ENCODE results near the gene ARID1B.

Gene ARID1B

DNA sequence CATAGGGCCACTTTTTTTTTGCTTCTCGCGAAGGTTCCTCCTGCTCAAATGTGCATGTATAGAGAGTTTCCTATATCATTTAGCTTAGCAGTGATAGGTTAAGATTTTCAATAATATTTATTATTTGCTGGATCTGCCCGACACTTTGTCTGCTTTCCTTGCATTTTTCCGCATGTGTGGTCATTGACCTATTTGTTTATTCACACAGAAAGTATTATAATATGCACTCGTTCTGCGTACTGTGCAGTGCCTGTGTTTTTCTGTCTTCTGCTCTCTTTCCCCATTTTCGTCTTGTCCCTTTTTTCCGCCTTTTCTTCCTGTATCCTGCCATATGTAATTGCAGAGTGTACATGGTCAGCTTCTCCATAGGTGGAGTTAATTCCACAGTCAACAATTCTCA, 290.3 kb downstream of the ARID1B start:
- peaks cover 16% of the 10 kb centered on the region for H3K79me2 ChIP-seq (ENCODE audit: low read length)

DNA sequence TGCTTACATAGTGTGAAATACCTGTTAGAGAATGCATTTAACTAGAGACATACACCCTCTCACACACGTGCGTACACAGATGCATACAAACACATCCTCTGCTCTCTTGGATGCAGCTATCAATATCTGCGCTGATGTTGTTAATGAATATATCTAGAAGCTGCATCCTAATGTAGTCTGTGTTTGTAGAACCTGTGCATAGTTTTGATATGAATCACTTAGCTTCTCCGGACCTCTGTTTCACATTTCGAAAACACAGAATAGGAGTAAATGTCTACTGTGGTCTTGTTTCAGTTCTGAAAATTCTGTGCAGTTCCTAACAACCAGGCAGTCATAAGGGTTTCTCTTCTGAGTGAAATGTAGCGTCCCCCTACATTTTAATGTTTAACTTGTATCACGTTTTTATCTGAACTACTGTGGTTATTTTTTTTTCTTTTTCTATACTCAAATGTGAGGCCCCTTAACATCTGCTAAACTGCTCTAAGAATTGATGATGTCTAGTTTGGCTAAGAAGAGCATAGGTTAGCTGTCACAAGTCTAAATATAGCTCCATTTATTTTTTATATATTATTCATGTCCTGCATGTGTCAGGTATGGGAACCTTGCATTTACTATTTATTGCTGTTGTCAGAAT, 291.6 kb downstream of the ARID1B start:
- H3K4me3 ChIP-seq (ENCODE audit: low read length) = no peak overlapping the region
- peaks cover 7% of the 10 kb centered on the region for H3K4me1 ChIP-seq (ENCODE audit: low read length)
- H3K79me2 ChIP-seq (ENCODE audit: low read length) = peaks cover 16% of the 10 kb centered on the region
- H3K9me3 ChIP-seq (replicated peaks; ENCODE audit: insufficient read depth, low read length) = no peaks in the 10 kb centered on the region
- H3K9me2 ChIP-seq (replicated peaks; ENCODE audit: insufficient read depth, low read length) = no peaks in the 10 kb centered on the region
- H2AFZ ChIP-seq (ENCODE audit: low read length) = no peak overlapping the region
- peak overlapping the region; percentile 56 for H3K4me2 ChIP-seq (ENCODE audit: low read depth, low read length)
- peaks cover 11% of the 10 kb centered on the region for H3F3A ChIP-seq (ENCODE audit: insufficient read depth, low read length)
- TF ChIP-seq, protein P1, sequence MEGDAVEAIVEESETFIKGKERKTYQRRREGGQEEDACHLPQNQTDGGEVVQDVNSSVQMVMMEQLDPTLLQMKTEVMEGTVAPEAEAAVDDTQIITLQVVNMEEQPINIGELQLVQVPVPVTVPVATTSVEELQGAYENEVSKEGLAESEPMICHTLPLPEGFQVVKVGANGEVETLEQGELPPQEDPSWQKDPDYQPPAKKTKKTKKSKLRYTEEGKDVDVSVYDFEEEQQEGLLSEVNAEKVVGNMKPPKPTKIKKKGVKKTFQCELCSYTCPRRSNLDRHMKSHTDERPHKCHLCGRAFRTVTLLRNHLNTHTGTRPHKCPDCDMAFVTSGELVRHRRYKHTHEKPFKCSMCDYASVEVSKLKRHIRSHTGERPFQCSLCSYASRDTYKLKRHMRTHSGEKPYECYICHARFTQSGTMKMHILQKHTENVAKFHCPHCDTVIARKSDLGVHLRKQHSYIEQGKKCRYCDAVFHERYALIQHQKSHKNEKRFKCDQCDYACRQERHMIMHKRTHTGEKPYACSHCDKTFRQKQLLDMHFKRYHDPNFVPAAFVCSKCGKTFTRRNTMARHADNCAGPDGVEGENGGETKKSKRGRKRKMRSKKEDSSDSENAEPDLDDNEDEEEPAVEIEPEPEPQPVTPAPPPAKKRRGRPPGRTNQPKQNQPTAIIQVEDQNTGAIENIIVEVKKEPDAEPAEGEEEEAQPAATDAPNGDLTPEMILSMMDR (IDR thresholded peaks at IDR 0.05; ENCODE audit: low read length) = no peak
- no peak for TF ChIP-seq EZH2 (optimal IDR thresholded peaks at IDR 0.05; ENCODE audit: low read depth, low read length)
- no peak for TF ChIP-seq EZH2phosphoT487 (IDR thresholded peaks at IDR 0.05; ENCODE audit: low read length)
- peak overlapping the region; percentile 39; the same call in 1 of the 2 replicates for H3K27ac ChIP-seq (ENCODE audit: low read length)
- no peak overlapping the region for H3K9ac ChIP-seq (ENCODE audit: low read length)
- no peaks in the 10 kb centered on the region for H3K36me3 ChIP-seq (replicated peaks; ENCODE audit: insufficient read depth, low read length)
- peak; percentile 48 for DNase-seq
- no peaks in the 10 kb centered on the region for H3K27me3 ChIP-seq (replicated peaks; ENCODE audit: insufficient read depth, low read length)
- no peaks in the 10 kb centered on the region for H4K20me1 ChIP-seq (ENCODE audit: insufficient read depth, low read length)

More for the DNA sequence above, 290.3 kb downstream of the ARID1B start:
- Histone ChIP-seq H3K9ac (ENCODE audit: low read length) (no peak overlapping the region), H3K27ac (ENCODE audit: low read length) (no peak overlapping the region), H3K4me1 (ENCODE audit: low read length) (peaks cover 7% of the 10 kb centered on the region), H3K36me3 (replicated peaks; ENCODE audit: insufficient read depth, low read length) (no peaks in the 10 kb centered on the region), H3K27me3 (replicated peaks; ENCODE audit: insufficient read depth, low read length) (no peaks in the 10 kb centered on the region), H3K4me3 (ENCODE audit: low read length) (no peak overlapping the region), H3F3A (ENCODE audit: insufficient read depth, low read length) (peaks cover 11% of the 10 kb centered on the region), H3K9me3 (replicated peaks; ENCODE audit: insufficient read depth, low read length) (no peaks in the 10 kb centered on the region), H3K4me2 (ENCODE audit: low read depth, low read length) (no peak overlapping the region), H3K9me2 (replicated peaks; ENCODE audit: insufficient read depth, low read length) (no peaks in the 10 kb centered on the region), H2AFZ (ENCODE audit: low read length) (no peak overlapping the region), H4K20me1 (ENCODE audit: insufficient read depth, low read length) (no peaks in the 10 kb centered on the region)
- DNase-seq = no peak
- TF ChIP-seq EZH2 (optimal IDR thresholded peaks at IDR 0.05; ENCODE audit: low read depth, low read length) (no peak), EZH2phosphoT487 (IDR thresholded peaks at IDR 0.05; ENCODE audit: low read length) (no peak)
- TF ChIP-seq, protein P1 (IDR thresholded peaks at IDR 0.05; ENCODE audit: low read length) = no peak

DNA sequence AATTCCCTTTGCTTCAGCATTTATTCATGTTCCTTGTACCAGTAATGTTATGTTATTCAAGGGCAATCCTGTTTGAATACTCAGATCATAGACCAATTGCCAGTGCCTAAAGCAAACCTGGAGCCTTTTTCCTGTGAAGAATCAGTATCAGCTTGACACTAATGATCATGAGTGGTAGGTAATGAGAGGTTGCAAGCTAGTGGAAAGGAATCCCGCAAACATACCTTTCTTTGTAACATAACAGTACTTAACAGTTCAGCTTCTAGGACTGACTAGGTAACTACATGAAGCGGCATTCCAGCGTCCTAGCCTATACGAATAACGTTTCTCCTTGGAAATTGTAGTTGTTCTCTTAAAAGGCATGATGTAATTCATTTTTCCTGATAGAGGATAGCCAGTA, 292.4 kb downstream of the ARID1B start:
- peaks cover 11% of the 10 kb centered on the region for H3F3A ChIP-seq (ENCODE audit: insufficient read depth, low read length)
- peaks cover 16% of the 10 kb centered on the region for H3K79me2 ChIP-seq (ENCODE audit: low read length)
- H3K9me3 ChIP-seq (replicated peaks; ENCODE audit: insufficient read depth, low read length) = no peaks in the 10 kb centered on the region
- H3K4me3 ChIP-seq (ENCODE audit: low read length) = no peak overlapping the region
- no peaks in the 10 kb centered on the region for H3K9me2 ChIP-seq (replicated peaks; ENCODE audit: insufficient read depth, low read length)
- peak overlapping the region; percentile 32; the same call in 1 of the 2 replicates for H3K4me2 ChIP-seq (ENCODE audit: low read depth, low read length)
- no peak overlapping the region for H3K9ac ChIP-seq (ENCODE audit: low read length)
- H3K27me3 ChIP-seq (replicated peaks; ENCODE audit: insufficient read depth, low read length) = no peaks in the 10 kb centered on the region
- DNase-seq = no peak
- peak overlapping the region; percentile 39; the same call in 1 of the 2 replicates for H3K27ac ChIP-seq (ENCODE audit: low read length)
- H4K20me1 ChIP-seq (ENCODE audit: insufficient read depth, low read length) = no peaks in the 10 kb centered on the region
- no peak for TF ChIP-seq EZH2 (optimal IDR thresholded peaks at IDR 0.05; ENCODE audit: low read depth, low read length)
- no peak for TF ChIP-seq EZH2phosphoT487 (IDR thresholded peaks at IDR 0.05; ENCODE audit: low read length)
- TF ChIP-seq, protein P1 (IDR thresholded peaks at IDR 0.05; ENCODE audit: low read length) = no peak
- H3K4me1 ChIP-seq (ENCODE audit: low read length) = peaks cover 7% of the 10 kb centered on the region
- no peak overlapping the region for H2AFZ ChIP-seq (ENCODE audit: low read length)
- H3K36me3 ChIP-seq (replicated peaks; ENCODE audit: insufficient read depth, low read length) = no peaks in the 10 kb centered on the region

Measured in MM.1S (cell line).